GM12892 (cell line): ENCODE results near the gene ERC1.

Experiments
- POLR2AphosphoS5 ChIP-seq: IDR thresholded peaks from 2 replicates; pipeline ENCODE4 v1.6.1; 2011; ENCODE audit warnings: low read depth, low read length, control low read depth
- TAF1 ChIP-seq: IDR thresholded peaks from 2 replicates; pipeline ENCODE4 v1.6.1; 2011; ENCODE audit warnings: low read depth, mild to moderate bottlenecking, control low read depth, low read length, borderline replicate concordance

- TF ChIP-seq POLR2AphosphoS5 (no peak), TAF1 (no peak)
These were observed 271.0 kb downstream of the ERC1 start for GRCh38 chr12:1262011-1262410.
